HepG2 (cell line): ENCODE results near the gene FANK1. TPM values are rescaled to one million over a fixed set of nuclear protein-coding genes. Genes with fewer than 3 reads are reported as not detected.
A peak's percentile ranks its signal among the peaks of the same experiment; 100 is the strongest.

Experiments
- HDAC2 ChIP-seq: sonication (generic); formaldehyde crosslinking; IDR thresholded peaks from 2 replicates; pipeline ENCODE4 v1.4.0; 2020; ENCODE audit warnings: missing genetic modification reagents
- HMG20B ChIP-seq: conservative IDR thresholded peaks from 2 replicates; pipeline ENCODE4 v1.6.1; 2016; ENCODE audit warnings: missing genetic modification reagents, missing compliant biosample characterization
- JUN ChIP-seq: sonication (generic); formaldehyde crosslinking; IDR thresholded peaks from 2 replicates; pipeline ENCODE4 v1.4.0; 2020; ENCODE audit warnings: mild to moderate bottlenecking, missing genetic modification reagents
- MBD4 ChIP-seq: IDR thresholded peaks from 2 replicates; pipeline ENCODE4 v1.6.1; 2012; ENCODE audit warnings: low read length, inconsistent platforms, borderline replicate concordance
- MED1 ChIP-seq: sonication (generic); formaldehyde crosslinking; IDR thresholded peaks from 2 replicates; pipeline ENCODE4 v1.4.0; 2020; ENCODE audit warnings: missing genetic modification reagents
- PHF20 ChIP-seq: sonication (generic); formaldehyde crosslinking; IDR thresholded peaks from 2 replicates; pipeline ENCODE4 v1.5.0; 2020; ENCODE audit warnings: mild to moderate bottlenecking, missing genetic modification reagents
- TEAD3 ChIP-seq: optimal IDR thresholded peaks from 2 replicates; pipeline ENCODE3; 2016; ENCODE audit warnings: borderline replicate concordance
- YEATS4 ChIP-seq: sonication (generic); formaldehyde crosslinking; IDR thresholded peaks from 2 replicates; pipeline ENCODE4 v1.4.0; 2020; ENCODE audit warnings: missing genetic modification reagents, borderline replicate concordance
- ZNF234 ChIP-seq: sonication (generic); formaldehyde crosslinking; conservative IDR thresholded peaks from 2 replicates; pipeline ENCODE4 v1.5.1; 2020; ENCODE audit warnings: mild to moderate bottlenecking, missing genetic modification reagents
- ZNF432 ChIP-seq: sonication (generic); formaldehyde crosslinking; IDR thresholded peaks from 2 replicates; pipeline ENCODE4 v1.5.0; 2020; ENCODE audit warnings: missing genetic modification reagents, mild to moderate bottlenecking, borderline replicate concordance
- ZNF557 ChIP-seq: sonication (generic); formaldehyde crosslinking; IDR thresholded peaks from 2 replicates; pipeline ENCODE4 v1.4.0; 2020; ENCODE audit warnings: missing genetic modification reagents
- ZNF652 ChIP-seq: IDR thresholded peaks from 2 replicates; pipeline ENCODE4 v1.6.1; 2016; ENCODE audit warnings: low read depth, borderline replicate concordance
- polyA plus RNA-seq, 8 experiments: library from polyadenylated mRNA; depleted of rRNA in 3 of 8; stranded (reverse) in 7 of 8; unstranded in 1 of 8; fragments of >200 nt; fragmentation: Illumina TruSeq in 4 of 8; extraction: Trizol in 4 of 8; gene quantifications; 2 replicates each; pipeline versions ENCODE4 v1.2.1 to v1.2.3, GENCODE V29; 2011 to 2016; ENCODE audit warnings: low read depth in 4 of 8, missing spikeins in 1 of 8, mixed read lengths in 1 of 8; ENCODE audit not compliant: insufficient read depth in 1 of 8
- total RNA-seq, 5 experiments: library from RNA; depleted of rRNA; stranded (reverse); fragments of >200 nt; fragmentation: Illumina TruSeq; extraction: Trizol; gene quantifications; 2 replicates each; pipeline ENCODE4 v1.2.3, GENCODE V29; 2016; ENCODE audit warnings: low read depth in 1 of 5
- TF ChIP-seq, protein P1 (sequence below): sonication (generic); formaldehyde crosslinking; IDR thresholded peaks from 2 replicates; pipeline ENCODE4 v1.4.0; 2020; ENCODE audit warnings: missing genetic modification reagents
- TF ChIP-seq, protein P2 (sequence below): sonication (generic); formaldehyde crosslinking; IDR thresholded peaks from 2 replicates; pipeline ENCODE4 v1.5.0; 2020; ENCODE audit warnings: mild to moderate bottlenecking, missing genetic modification reagents, borderline replicate concordance
- TF ChIP-seq, protein P3 (sequence below): sonication (generic); formaldehyde crosslinking; IDR thresholded peaks from 2 replicates; pipeline ENCODE4 v1.4.0; 2020; ENCODE audit warnings: low read depth, mild to moderate bottlenecking, missing genetic modification reagents
- TF ChIP-seq, protein P4 (sequence below): sonication (generic); IDR thresholded peaks from 2 replicates; pipeline ENCODE4 v1.6.1; 2016; ENCODE audit warnings: low read depth, borderline replicate concordance
- TF ChIP-seq, protein P5 (sequence below): IDR thresholded peaks from 2 replicates; pipeline ENCODE4 v1.6.1; 2016; ENCODE audit warnings: low read depth

The FANK1 gene
- total and polyA plus RNA-seq, 2 of the 13 experiments (the other 11 are each of a cell fraction or from before 2014, with no cell fraction given): 0.22 TPM; not detected in 1

DNA sequence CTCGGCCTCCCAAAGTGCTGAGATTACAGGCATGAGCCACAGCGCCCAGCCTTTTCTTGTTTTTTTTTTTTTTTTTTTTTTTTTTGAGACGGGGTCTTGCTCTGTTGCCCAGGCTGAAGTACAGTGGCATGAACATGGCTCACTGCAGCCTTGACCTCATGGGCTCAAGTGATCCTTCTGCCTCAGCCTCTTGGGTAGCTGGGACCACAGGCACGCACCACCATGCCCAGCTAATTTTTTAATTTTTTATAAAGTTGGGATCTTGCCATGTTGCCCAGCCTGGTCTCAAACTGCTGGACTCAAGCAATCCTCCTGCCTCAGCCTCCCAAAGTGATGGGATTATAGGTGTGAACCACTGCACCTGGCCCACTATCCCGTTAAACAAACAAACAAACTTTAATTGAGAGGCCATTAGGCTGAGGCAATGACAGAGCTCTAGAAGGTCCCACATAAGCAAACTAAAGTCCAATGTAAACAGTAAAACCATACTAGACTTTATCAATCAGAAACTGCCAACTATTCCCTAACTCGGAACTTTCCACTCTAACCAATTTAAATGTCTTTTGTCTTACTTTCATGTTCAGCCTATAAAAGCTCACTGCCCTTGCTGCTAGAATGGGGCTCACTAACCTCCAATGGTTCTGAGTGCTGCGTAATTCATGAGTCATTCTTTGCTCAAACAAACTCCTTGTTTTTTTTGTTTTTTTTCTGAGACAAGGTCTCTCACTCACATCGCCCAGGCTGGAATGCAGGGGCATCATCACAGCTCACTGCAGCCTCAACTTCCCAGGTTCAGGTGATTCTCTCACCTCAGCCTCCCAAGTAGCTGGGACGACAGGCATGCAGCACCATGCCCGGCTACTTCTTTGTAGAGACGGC lies 17.2 kb upstream of the FANK1 start (continued):
- TF ChIP-seq, protein P1, sequence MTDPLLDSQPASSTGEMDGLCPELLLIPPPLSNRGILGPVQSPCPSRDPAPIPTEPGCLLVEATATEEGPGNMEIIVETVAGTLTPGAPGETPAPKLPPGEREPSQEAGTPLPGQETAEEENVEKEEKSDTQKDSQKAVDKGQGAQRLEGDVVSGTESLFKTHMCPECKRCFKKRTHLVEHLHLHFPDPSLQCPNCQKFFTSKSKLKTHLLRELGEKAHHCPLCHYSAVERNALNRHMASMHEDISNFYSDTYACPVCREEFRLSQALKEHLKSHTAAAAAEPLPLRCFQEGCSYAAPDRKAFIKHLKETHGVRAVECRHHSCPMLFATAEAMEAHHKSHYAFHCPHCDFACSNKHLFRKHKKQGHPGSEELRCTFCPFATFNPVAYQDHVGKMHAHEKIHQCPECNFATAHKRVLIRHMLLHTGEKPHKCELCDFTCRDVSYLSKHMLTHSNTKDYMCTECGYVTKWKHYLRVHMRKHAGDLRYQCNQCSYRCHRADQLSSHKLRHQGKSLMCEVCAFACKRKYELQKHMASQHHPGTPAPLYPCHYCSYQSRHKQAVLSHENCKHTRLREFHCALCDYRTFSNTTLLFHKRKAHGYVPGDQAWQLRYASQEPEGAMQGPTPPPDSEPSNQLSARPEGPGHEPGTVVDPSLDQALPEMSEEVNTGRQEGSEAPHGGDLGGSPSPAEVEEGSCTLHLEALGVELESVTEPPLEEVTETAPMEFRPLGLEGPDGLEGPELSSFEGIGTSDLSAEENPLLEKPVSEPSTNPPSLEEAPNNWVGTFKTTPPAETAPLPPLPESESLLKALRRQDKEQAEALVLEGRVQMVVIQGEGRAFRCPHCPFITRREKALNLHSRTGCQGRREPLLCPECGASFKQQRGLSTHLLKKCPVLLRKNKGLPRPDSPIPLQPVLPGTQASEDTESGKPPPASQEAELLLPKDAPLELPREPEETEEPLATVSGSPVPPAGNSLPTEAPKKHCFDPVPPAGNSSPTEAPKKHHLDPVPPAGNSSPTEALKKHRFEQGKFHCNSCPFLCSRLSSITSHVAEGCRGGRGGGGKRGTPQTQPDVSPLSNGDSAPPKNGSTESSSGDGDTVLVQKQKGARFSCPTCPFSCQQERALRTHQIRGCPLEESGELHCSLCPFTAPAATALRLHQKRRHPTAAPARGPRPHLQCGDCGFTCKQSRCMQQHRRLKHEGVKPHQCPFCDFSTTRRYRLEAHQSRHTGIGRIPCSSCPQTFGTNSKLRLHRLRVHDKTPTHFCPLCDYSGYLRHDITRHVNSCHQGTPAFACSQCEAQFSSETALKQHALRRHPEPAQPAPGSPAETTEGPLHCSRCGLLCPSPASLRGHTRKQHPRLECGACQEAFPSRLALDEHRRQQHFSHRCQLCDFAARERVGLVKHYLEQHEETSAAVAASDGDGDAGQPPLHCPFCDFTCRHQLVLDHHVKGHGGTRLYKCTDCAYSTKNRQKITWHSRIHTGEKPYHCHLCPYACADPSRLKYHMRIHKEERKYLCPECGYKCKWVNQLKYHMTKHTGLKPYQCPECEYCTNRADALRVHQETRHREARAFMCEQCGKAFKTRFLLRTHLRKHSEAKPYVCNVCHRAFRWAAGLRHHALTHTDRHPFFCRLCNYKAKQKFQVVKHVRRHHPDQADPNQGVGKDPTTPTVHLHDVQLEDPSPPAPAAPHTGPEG (CRISPR knock-in tag): no peak
- TF ChIP-seq, protein P2, sequence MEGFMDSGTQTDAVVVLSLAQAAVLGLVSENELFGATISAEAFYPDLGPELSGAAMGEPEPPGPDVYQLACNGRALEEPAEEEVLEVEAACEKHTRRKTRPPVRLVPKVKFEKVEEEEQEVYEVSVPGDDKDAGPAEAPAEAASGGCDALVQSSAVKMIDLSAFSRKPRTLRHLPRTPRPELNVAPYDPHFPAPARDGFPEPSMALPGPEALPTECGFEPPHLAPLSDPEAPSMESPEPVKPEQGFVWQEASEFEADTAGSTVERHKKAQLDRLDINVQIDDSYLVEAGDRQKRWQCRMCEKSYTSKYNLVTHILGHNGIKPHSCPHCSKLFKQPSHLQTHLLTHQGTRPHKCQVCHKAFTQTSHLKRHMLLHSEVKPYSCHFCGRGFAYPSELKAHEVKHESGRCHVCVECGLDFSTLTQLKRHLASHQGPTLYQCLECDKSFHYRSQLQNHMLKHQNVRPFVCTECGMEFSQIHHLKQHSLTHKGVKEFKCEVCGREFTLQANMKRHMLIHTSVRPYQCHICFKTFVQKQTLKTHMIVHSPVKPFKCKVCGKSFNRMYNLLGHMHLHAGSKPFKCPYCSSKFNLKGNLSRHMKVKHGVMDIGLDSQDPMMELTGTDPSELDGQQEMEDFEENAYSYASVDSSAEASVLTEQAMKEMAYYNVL: no peak
- no peak for TF ChIP-seq HMG20B (CRISPR knock-in tag)
- no peak for TF ChIP-seq ZNF557 (CRISPR knock-in tag)
- TF ChIP-seq MBD4: no peak
- no peak for TF ChIP-seq ZNF234 (CRISPR knock-in tag)
- TF ChIP-seq ZNF432 (CRISPR knock-in tag): no peak
- peak; percentile 40; the same call in 1 of the 2 replicates for TF ChIP-seq JUN (CRISPR knock-in tag)
- TF ChIP-seq, protein P3, sequence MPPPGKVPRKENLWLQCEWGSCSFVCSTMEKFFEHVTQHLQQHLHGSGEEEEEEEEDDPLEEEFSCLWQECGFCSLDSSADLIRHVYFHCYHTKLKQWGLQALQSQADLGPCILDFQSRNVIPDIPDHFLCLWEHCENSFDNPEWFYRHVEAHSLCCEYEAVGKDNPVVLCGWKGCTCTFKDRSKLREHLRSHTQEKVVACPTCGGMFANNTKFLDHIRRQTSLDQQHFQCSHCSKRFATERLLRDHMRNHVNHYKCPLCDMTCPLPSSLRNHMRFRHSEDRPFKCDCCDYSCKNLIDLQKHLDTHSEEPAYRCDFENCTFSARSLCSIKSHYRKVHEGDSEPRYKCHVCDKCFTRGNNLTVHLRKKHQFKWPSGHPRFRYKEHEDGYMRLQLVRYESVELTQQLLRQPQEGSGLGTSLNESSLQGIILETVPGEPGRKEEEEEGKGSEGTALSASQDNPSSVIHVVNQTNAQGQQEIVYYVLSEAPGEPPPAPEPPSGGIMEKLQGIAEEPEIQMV: no peak
- TF ChIP-seq TEAD3 (CRISPR knock-in tag): peak; percentile 86
- 0 out of 2 replicates have a peak, but pooled peaks have one; percentile 14 for TF ChIP-seq MED1
- TF ChIP-seq YEATS4 (CRISPR knock-in tag): no peak
- TF ChIP-seq ZNF652 (CRISPR knock-in tag): no peak
- no peak for TF ChIP-seq PHF20 (CRISPR knock-in tag)
- TF ChIP-seq HDAC2 (CRISPR knock-in tag): no peak
- TF ChIP-seq, protein P4, sequence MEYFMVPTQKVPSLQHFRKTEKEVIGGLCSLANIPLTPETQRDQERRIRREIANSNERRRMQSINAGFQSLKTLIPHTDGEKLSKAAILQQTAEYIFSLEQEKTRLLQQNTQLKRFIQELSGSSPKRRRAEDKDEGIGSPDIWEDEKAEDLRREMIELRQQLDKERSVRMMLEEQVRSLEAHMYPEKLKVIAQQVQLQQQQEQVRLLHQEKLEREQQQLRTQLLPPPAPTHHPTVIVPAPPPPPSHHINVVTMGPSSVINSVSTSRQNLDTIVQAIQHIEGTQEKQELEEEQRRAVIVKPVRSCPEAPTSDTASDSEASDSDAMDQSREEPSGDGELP: no peak
- TF ChIP-seq, protein P5, sequence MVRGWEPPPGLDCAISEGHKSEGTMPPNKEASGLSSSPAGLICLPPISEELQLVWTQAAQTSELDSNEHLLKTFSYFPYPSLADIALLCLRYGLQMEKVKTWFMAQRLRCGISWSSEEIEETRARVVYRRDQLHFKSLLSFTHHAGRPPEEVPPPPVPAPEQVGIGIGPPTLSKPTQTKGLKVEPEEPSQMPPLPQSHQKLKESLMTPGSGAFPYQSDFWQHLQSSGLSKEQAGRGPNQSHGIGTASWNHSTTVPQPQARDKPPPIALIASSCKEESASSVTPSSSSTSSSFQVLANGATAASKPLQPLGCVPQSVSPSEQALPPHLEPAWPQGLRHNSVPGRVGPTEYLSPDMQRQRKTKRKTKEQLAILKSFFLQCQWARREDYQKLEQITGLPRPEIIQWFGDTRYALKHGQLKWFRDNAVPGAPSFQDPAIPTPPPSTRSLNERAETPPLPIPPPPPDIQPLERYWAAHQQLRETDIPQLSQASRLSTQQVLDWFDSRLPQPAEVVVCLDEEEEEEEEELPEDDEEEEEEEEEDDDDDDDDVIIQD (CRISPR knock-in tag): peak; percentile 48; the same call in 1 of the 2 replicates
